Activated CD4-positive, alpha-beta memory T cell treated with anti-CD3 and anti-CD28 coated beads, Interleukin-2, amount 10 ng/mL, durations not matched to agents 7 days and 5 days (primary cell): ENCODE measurements around the gene FMNL2. TPM values are rescaled to one million over a fixed set of nuclear protein-coding genes. Genes with fewer than 3 reads are reported as not detected.

Experiments
- total RNA-seq, 2 experiments: library from RNA; stranded (reverse); gene quantifications; one replicate each; pipeline ENCODE4 v1.2.3, GENCODE V29; 2021

The FMNL2 gene
- total RNA-seq, 2 experiments from 2014 or later, result 1.0 to 1.1 TPM

Other genes starting within 250 kb of the FMNL2 start
- under 1 TPM; 0.28 to 0.30 TPM for gene CACNB4, start 236.1 kb upstream of the FMNL2 start, total RNA-seq
- 10 to 100 TPM; 13.8 to 16.2 TPM for gene STAM2, start 159.4 kb upstream of the FMNL2 start, total RNA-seq